Fibroblast of lung (primary cell): ENCODE results near the gene KIF20A. TPM values are rescaled to one million over a fixed set of nuclear protein-coding genes. Genes with fewer than 3 reads are reported as not detected.

Experiments
- DNase-seq, 2 donors: peaks; one replicate each; pipeline versions ENCODE4 v3.0.0 to v3.0.0-alpha.2; 2010; ENCODE audit warnings: low read depth in 2 of 2
- H2AFZ ChIP-seq: 2 replicates; pipeline ENCODE4 v1.5.1; 2012; ENCODE audit warnings: low read length, control low read depth, inconsistent platforms
- H3K27ac ChIP-seq: 2 replicates; pipeline ENCODE4 v1.5.1; 2011; ENCODE audit warnings: low read length, control low read depth; ENCODE audit not compliant: insufficient read depth
- H3K27me3 ChIP-seq: 2 replicates; pipeline ENCODE4 v1.5.1; 2011; ENCODE audit warnings: mild to moderate bottlenecking, low read length; ENCODE audit not compliant: control insufficient read depth, insufficient read depth
- H3K36me3 ChIP-seq: 2 replicates; pipeline ENCODE4 v1.5.1; 2011; ENCODE audit warnings: low read length; ENCODE audit not compliant: control insufficient read depth, insufficient read depth
- H3K4me1 ChIP-seq: 2 replicates; pipeline ENCODE4 v1.5.1; 2011; ENCODE audit warnings: low read length; ENCODE audit not compliant: control insufficient read depth, insufficient read depth; ENCODE audit errors: extremely low read depth
- H3K4me2 ChIP-seq: 2 replicates; pipeline ENCODE4 v1.5.1; 2011; ENCODE audit warnings: low read length, control low read depth; ENCODE audit not compliant: insufficient read depth; ENCODE audit errors: extremely low read depth
- H3K4me3 ChIP-seq, 4 experiments: fragments of 200-600 bp in 1 of 4; sonication (generic) in 1 of 4; replicated peaks in 1 of 4; 2 replicates each; pipeline ENCODE4 v1.5.1; 2011 to 2016; ENCODE audit warnings: low read length in 4 of 4, low read depth in 3 of 4, mild to moderate bottlenecking in 3 of 4, control low read depth in 2 of 4, inconsistent platforms in 1 of 4, mixed read lengths in 1 of 4; ENCODE audit not compliant: insufficient read depth in 1 of 4; ENCODE audit errors: control extremely low read depth in 1 of 4
- H3K79me2 ChIP-seq: 2 replicates; pipeline ENCODE4 v1.5.1; 2012; ENCODE audit warnings: mild to moderate bottlenecking, low read length, inconsistent platforms; ENCODE audit not compliant: control insufficient read depth, insufficient read depth
- H3K9ac ChIP-seq: 2 replicates; pipeline ENCODE4 v1.5.1; 2011; ENCODE audit warnings: mild to moderate bottlenecking, low read length, control low read depth; ENCODE audit not compliant: insufficient read depth
- H3K9me3 ChIP-seq: 2 replicates; pipeline ENCODE4 v1.5.1; 2012; ENCODE audit warnings: low read depth, low read length; ENCODE audit not compliant: control insufficient read depth, insufficient read depth
- H4K20me1 ChIP-seq: 2 replicates; pipeline ENCODE4 v1.5.1; 2011; ENCODE audit warnings: low read length; ENCODE audit not compliant: control insufficient read depth, insufficient read depth; ENCODE audit errors: extremely low read depth
- EZH2 ChIP-seq: IDR thresholded peaks from 2 replicates; pipeline ENCODE4 v1.5.1; 2012; ENCODE audit warnings: low read length, control low read depth, mild to moderate bottlenecking; ENCODE audit errors: missing control alignments
- polyA plus RNA-seq, 2 donors: library from polyadenylated mRNA; depleted of rRNA in 1 of 2; stranded (reverse) in 1 of 2; unstranded in 1 of 2; fragments of >200 nt; gene quantifications; 2 replicates each; pipeline ENCODE4 v1.2.1, GENCODE V29; 2011 to 2012; ENCODE audit warnings: missing spikeins in 1 of 2
- total RNA-seq: library from RNA; depleted of rRNA; stranded (reverse); fragments of >200 nt; gene quantifications from 2 replicates; pipeline ENCODE4 v1.2.1, GENCODE V29; 2014
- TF ChIP-seq, protein P1 (sequence below), 2 donors: IDR thresholded peaks in 1 of 2; conservative IDR thresholded peaks in 1 of 2; 1 replicate in 1 of 2; 2 replicates in 1 of 2; pipeline ENCODE4 v1.5.1; 2011 to 2012; ENCODE audit warnings: low read length in 2 of 2, control low read depth in 1 of 2, inconsistent platforms in 1 of 2, low read depth in 1 of 2, mild to moderate bottlenecking in 1 of 2

Gene KIF20A
- total and polyA plus RNA-seq, 2 donors (not counting 1 experiment from before 2014, with no cell fraction given) = 17.4 to 23.8 TPM

DNA sequence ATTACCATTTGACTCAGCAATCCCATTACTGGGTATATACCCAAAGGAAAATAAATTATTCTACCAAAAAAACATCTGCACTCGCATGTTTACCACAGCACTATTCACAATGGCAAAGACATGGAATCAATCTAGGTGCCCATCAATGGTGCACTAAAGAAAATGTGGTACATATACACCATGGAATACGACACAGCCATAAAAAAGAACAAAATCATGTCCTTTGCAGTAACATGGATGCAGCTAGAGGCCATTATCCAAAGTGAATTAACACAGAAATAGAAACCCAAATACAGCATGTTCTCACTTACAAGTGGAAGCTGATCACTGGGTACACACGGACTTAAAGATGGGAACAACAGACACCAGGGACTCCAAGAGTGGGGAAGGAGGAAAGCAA lies 32.1 kb downstream of the KIF20A start:
- Histone ChIP-seq H4K20me1 (no peaks in the 10 kb centered on the region), H3K27ac (no peak overlapping the region), H3K79me2 (peaks cover 39% of the 10 kb centered on the region), H3K27me3 (no peaks in the 10 kb centered on the region), H2AFZ (no peak overlapping the region), H3K4me2 (no peak overlapping the region), H3K4me3 (no peak overlapping the region), H3K9me3 (no peaks in the 10 kb centered on the region), H3K36me3 (no peaks in the 10 kb centered on the region), H3K4me1 (no peaks in the 10 kb centered on the region), H3K9ac (no peak overlapping the region)
- DNase-seq = no peak
- TF ChIP-seq, protein P1, sequence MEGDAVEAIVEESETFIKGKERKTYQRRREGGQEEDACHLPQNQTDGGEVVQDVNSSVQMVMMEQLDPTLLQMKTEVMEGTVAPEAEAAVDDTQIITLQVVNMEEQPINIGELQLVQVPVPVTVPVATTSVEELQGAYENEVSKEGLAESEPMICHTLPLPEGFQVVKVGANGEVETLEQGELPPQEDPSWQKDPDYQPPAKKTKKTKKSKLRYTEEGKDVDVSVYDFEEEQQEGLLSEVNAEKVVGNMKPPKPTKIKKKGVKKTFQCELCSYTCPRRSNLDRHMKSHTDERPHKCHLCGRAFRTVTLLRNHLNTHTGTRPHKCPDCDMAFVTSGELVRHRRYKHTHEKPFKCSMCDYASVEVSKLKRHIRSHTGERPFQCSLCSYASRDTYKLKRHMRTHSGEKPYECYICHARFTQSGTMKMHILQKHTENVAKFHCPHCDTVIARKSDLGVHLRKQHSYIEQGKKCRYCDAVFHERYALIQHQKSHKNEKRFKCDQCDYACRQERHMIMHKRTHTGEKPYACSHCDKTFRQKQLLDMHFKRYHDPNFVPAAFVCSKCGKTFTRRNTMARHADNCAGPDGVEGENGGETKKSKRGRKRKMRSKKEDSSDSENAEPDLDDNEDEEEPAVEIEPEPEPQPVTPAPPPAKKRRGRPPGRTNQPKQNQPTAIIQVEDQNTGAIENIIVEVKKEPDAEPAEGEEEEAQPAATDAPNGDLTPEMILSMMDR (conservative IDR thresholded peaks at IDR 0.05 in 1 of 2, IDR thresholded peaks at IDR 0.05 in 1 of 2; ENCODE audit: low read depth in 1 of 2, low read length in 2 of 2) = no peak
- no peak for TF ChIP-seq EZH2

DNA sequence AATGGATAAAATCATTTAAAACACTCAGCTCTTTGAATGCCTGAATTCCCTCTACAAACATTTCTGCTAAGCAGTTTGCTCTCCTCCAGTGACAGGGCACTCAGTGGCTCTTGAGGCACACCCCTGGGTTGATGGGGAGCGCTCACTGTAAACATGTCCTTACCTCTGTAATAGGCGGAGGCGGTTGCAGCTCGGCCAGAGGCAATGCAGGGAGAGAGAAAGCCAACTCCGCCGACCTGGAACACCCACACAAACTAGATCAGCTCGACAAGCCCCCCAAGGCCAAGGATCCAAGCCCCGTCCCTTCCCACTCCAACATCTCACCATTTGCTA lies 33.9 kb downstream of the KIF20A start:
- Histone ChIP-seq H3K36me3 (no peaks in the 10 kb centered on the region), H3K9ac (peak overlapping the region; percentile 94), H3K4me2 (peak overlapping the region; percentile 71), H4K20me1 (no peaks in the 10 kb centered on the region), H3K27me3 (no peaks in the 10 kb centered on the region), H3K79me2 (peaks cover 39% of the 10 kb centered on the region), H3K4me1 (no peaks in the 10 kb centered on the region), H3K9me3 (no peaks in the 10 kb centered on the region), H3K4me3 (peak overlapping the region; percentile 84 to 100 (median 96)), H3K27ac (peak overlapping the region; percentile 91), H2AFZ (peak overlapping the region; percentile 100)
- no peak for TF ChIP-seq EZH2
- TF ChIP-seq, protein P1 (conservative IDR thresholded peaks at IDR 0.05 in 1 of 2, IDR thresholded peaks at IDR 0.05 in 1 of 2; ENCODE audit: low read depth in 1 of 2, low read length in 2 of 2) = no peak
- no peak for DNase-seq

DNA sequence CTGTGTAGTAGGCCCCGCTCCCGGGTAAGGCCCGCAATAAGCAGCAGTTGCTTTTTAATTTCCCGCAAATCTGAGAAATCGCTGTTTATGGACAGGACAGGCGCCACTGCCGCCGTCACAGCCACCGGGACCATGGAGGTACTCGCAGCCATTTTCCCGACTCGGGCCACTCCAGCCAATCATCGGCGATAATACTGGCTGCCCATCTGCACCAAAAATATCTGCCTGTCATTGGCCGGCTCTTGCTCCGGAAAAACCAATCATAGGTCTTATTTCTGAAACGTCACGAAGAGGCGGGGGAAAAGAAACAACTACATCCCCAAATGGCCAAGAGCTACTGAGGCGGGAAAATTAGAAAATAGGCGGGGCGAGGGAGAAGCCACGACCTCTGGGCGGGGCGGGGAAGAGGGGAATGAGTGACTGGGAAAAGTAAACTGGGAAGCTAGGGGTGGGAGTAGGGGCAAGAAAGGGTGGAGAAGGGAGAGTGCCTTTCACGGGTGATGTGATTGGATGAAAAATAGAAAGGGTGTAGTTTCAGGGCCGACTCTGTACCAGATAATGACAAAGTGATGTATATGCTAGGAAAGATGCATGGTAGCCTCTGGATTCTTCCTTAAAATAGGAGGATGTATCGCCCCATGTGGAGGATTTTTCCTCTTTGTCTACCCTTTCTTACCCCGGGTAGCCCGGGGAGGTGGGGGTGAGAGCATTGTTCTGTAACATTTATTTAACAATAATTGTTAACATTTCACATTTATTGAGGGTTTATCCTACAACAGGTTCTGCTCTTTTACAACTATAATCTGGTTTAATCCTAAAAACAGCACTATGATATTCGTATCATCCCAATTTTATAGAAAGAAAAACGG lies 34.5 kb downstream of the KIF20A start, which contains the start of gene CDC23:
Gene CDC23 (minus strand): TSS at position 163 of the 869 bp plus-strand sequence. CDS start 11 bp downstream, at position 152.
- TF ChIP-seq EZH2 = no peak
- TF ChIP-seq, protein P1 (conservative IDR thresholded peaks at IDR 0.05 in 1 of 2, IDR thresholded peaks at IDR 0.05 in 1 of 2; ENCODE audit: low read depth in 1 of 2, low read length in 2 of 2) = no peak
- H3K4me1 ChIP-seq = no peaks in the 10 kb centered on the region
- no peaks in the 10 kb centered on the region for H3K36me3 ChIP-seq
- H3K4me2 ChIP-seq = peak within 1 kb of the TSS; percentile 85
- peak within 1 kb of the TSS; percentile 94 for H3K9ac ChIP-seq
- peak within 1 kb of the TSS; percentile 100 for H2AFZ ChIP-seq
- peak within 1 kb of the TSS; percentile 91 for H3K27ac ChIP-seq
- no peaks in the 10 kb centered on the region for H3K27me3 ChIP-seq
- no peaks in the 10 kb centered on the region for H4K20me1 ChIP-seq
- H3K4me3 ChIP-seq = peak within 1 kb of the TSS; percentile 84 to 100 (median 96)
- peaks cover 36% of the 10 kb centered on the region for H3K79me2 ChIP-seq
- no peaks in the 10 kb centered on the region for H3K9me3 ChIP-seq
- peak; percentile 97 to 98 for DNase-seq
